WERI-Rb-1 (cell line): ENCODE results near the gene CIAO3.

Experiments
- DNase-seq: peaks from one replicate; pipeline ENCODE4 v3.0.0-alpha.2; 2020
- H3K27ac ChIP-seq: fragments of 250-450 bp; sonication (Bioruptor Pico); 2 replicates; pipeline ENCODE4 v1.5.1; 2020; ENCODE audit warnings: mild to moderate bottlenecking, moderate library complexity
- H3K27me3 ChIP-seq: fragments of 250-450 bp; sonication (Bioruptor Pico); 2 replicates; pipeline ENCODE4 v1.5.1; 2021; ENCODE audit warnings: mild to moderate bottlenecking, low read depth, moderate library complexity; ENCODE audit not compliant: insufficient read depth, severe bottlenecking
- H3K36me3 ChIP-seq: fragments of 250-450 bp; sonication (Bioruptor Pico); 2 replicates; pipeline ENCODE4 v1.5.1; 2020; ENCODE audit warnings: mild to moderate bottlenecking, moderate library complexity
- H3K4me3 ChIP-seq: 2 replicates; pipeline ENCODE4 v1.5.1; 2011; ENCODE audit warnings: low read depth, mild to moderate bottlenecking, control low read depth, low read length
- H3K9me3 ChIP-seq: fragments of 250-450 bp; sonication (Bioruptor Pico); 2 replicates; pipeline ENCODE4 v1.5.1; 2021; ENCODE audit warnings: mild to moderate bottlenecking, moderate library complexity; ENCODE audit not compliant: severe bottlenecking
- TF ChIP-seq, protein P1 (sequence below): IDR thresholded peaks from 2 replicates; pipeline ENCODE4 v1.5.1; 2011; ENCODE audit warnings: low read depth, mild to moderate bottlenecking, control low read depth, inconsistent platforms, low read length

The CIAO3 gene

DNA sequence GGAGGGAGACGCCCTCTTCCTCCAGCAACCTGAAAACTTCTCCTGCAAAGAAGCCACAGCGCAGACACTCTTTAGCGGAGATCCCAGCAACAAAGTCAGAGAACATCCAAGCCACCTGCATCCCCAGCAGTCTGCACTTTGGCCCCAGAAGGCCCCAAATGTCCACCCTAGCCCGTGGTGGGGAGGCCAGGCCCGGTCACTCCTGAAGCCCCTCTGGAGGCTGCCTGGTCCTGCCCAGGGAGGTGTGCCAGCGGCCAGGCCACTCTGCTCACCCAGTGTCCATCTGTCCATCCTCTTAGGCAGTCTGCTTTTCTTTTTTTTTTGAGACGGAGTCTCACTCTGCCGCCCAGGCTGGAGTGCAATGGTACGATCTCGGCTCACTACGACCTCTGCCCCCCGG lies 8.5 kb downstream of the CIAO3 start:
- Histone ChIP-seq H3K27me3 (no peaks in the 10 kb centered on the region), H3K36me3 (peaks cover 42% of the 10 kb centered on the region), H3K9me3 (no peaks in the 10 kb centered on the region), H3K27ac (no peak overlapping the region), H3K4me3 (no peak overlapping the region)
- no peak for DNase-seq
- TF ChIP-seq, protein P1, sequence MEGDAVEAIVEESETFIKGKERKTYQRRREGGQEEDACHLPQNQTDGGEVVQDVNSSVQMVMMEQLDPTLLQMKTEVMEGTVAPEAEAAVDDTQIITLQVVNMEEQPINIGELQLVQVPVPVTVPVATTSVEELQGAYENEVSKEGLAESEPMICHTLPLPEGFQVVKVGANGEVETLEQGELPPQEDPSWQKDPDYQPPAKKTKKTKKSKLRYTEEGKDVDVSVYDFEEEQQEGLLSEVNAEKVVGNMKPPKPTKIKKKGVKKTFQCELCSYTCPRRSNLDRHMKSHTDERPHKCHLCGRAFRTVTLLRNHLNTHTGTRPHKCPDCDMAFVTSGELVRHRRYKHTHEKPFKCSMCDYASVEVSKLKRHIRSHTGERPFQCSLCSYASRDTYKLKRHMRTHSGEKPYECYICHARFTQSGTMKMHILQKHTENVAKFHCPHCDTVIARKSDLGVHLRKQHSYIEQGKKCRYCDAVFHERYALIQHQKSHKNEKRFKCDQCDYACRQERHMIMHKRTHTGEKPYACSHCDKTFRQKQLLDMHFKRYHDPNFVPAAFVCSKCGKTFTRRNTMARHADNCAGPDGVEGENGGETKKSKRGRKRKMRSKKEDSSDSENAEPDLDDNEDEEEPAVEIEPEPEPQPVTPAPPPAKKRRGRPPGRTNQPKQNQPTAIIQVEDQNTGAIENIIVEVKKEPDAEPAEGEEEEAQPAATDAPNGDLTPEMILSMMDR: no peak

DNA sequence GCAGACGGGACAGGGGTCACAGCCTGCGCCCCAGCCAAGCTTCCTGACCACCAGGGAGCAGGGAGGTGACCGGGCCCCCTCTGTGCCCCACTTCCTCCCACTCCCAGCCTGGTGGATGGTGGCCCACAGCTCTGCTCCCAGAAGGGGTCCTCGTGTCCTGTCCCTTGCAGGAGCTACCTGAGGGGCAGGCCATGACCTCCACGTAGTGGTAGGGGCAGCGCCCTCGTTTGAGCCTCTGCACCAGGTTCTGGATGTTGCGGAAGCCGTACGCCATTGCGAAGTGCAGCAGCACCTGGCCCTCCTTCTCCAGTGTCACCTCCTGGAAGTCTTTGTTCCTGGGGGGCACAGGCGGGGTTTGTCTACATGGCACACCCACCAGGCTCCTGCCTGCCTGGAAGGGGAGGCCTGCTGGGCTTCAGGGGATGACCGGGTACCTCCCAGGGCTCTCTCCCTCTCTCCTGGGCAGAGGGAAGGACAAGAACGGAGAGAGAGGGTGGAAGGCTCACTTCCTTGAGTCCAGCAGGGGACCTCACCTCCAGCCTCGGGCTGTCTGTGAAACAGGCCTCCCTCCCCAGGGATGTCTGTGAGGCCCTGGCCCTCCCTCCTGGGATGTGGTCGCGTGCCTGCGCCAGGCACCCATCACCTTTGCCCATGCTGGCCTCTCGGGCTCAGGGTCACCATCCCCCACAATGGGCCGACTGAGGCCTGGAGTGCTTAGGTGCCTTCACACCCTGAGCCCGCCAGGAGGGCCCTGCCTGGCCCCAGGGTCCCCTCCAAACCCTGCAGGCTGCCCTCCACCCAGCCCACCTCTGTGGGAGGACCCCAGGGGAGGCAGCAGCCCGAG lies 9.9 kb downstream of the CIAO3 start:
- no peaks in the 10 kb centered on the region for H3K27me3 ChIP-seq
- peaks cover 33% of the 10 kb centered on the region for H3K36me3 ChIP-seq
- TF ChIP-seq, protein P1: no peak
- no peak overlapping the region for H3K4me3 ChIP-seq
- no peak overlapping the region for H3K27ac ChIP-seq
- no peaks in the 10 kb centered on the region for H3K9me3 ChIP-seq
- no peak for DNase-seq

DNA sequence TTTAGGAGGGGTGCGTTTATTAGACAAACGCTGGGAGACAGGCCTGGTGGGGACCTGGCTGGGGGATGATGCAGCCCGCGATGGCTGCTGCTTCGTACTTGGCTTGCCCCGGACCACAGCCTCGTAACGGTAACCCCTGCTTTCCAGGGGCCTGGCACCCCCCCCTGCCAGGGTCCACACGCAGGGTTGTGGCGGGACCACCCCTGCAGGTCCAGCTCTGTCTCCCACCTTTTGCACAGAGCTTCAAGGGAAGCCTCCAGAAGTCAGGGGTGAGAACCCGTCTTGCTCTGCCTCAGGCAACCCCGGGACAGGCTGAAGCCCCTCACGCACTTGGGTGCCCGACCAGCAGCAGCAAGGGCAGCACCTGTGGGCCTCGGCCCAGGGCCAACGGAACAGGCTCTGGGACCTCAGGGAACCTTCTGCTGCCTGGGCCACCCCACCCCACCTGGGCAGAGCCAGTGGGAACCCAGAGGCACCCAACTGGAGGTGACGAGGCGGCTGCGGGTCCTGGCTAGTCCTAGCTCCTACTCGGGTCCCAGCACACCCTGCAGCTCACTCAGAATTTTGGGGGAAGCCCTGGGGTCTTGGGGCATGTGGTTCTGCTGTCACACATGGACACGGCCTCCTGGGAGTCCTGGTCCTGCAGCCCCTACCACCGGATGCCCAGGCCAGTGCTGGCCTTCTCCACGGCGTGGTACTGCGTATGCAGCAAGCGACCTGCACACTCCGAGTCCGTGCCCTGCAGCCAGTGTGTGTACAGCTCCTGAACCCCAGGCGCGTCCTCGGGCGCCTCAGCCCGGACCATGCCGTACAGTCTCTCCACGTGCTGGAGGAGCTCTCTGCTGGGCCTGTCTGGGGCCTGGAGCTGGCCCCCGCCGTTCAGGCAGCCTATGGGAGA lies 10.8 kb downstream of the CIAO3 start:
- TF ChIP-seq, protein P1: no peak
- no peak for DNase-seq
- no peaks in the 10 kb centered on the region for H3K27me3 ChIP-seq
- H3K36me3 ChIP-seq: peaks cover 26% of the 10 kb centered on the region
- H3K27ac ChIP-seq: no peak overlapping the region
- no peak overlapping the region for H3K4me3 ChIP-seq
- no peaks in the 10 kb centered on the region for H3K9me3 ChIP-seq

DNA sequence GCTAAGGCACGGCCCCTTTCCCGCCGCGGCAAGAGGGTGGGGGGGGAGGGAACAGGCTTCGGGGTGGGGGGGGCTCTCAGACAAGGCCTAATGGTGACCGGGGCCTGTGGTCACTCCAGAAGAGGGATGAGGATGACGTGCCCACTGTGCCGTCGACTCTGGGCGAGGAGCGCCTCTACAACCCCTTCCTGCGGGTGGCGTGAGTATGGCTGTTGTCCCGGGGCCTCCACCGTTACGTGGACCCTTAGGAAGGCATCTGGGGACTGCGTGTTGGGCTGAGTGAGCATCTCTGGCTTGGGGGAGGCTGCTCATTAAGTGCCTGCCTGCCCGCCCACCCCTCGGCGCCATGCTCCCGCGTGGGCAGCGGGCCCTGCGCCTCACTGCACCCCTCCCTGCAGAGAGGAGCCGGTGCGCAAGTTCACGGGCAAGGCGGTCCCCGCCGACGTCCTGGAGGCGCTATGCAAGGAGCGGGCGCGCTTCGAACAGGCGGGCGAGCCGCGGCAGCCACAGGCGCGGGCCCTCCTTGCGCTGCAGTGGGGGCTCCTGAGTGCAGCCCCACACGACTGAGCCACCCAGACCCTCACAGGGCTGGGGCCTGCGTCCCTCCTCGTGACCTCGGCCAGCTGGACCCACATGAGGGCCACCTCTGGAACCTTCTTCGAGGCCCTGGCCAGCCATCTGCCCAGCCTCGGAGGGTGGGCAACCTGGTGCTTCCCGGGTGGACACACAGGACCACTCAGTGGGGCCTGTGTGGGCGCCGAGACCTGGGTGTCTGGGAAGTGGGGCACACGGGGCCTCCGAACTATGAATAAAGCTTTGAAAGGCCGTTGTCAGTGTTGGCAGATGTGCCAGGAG lies 11.7 kb downstream of the CIAO3 start:
- H3K9me3 ChIP-seq: no peaks in the 10 kb centered on the region
- H3K4me3 ChIP-seq: peak overlapping the region; percentile 71
- peaks cover 21% of the 10 kb centered on the region for H3K36me3 ChIP-seq
- no peaks in the 10 kb centered on the region for H3K27me3 ChIP-seq
- TF ChIP-seq, protein P1: no peak
- H3K27ac ChIP-seq: no peak overlapping the region
- DNase-seq: no peak

DNA sequence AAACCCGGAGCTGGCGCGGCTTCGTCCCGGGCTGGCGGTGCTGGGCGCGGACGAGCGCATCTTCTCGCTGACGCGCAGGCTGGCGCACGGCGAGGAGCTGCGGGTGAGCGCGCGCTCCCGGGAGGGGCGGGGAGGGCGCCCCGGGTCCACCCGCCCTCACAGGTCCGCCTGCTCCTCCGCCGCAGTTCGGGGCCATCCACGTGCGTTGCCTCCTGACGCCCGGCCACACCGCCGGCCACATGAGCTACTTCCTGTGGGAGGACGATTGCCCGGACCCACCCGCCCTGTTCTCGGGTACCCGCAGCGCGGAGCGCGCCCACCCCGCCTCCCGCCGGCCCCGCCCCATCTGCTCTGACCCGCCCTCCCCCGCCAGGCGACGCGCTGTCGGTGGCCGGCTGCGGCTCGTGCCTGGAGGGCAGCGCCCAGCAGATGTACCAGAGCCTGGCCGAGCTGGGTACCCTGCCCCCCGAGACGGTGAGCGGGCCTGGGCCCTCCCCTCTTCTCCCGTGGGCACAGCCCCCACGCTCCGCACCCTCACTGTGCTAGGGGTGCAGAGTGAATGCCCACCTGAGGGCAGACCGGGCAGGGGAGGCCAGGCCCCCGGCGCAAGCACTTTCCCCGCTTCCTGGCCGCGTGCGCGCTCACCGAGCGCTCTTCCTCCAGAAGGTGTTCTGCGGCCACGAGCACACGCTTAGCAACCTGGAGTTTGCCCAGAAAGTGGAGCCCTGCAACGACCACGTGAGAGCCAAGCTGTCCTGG lies 12.5 kb downstream of the CIAO3 start:
- DNase-seq: peak; percentile 84
- TF ChIP-seq, protein P1: no peak
- H3K4me3 ChIP-seq: peak overlapping the region; percentile 71
- H3K27ac ChIP-seq: peak overlapping the region; percentile 68
- H3K36me3 ChIP-seq: peaks cover 14% of the 10 kb centered on the region
- H3K27me3 ChIP-seq: no peaks in the 10 kb centered on the region
- no peaks in the 10 kb centered on the region for H3K9me3 ChIP-seq
